GM19240 (cell line): ENCODE measurements around the gene TAS2R16.

Experiments used
- DNase-seq: peaks from one replicate; pipeline ENCODE4 v3.0.0; 2011; ENCODE audit warnings: low spot score; ENCODE audit not compliant: insufficient read length

TAS2R16 gene, protein sequence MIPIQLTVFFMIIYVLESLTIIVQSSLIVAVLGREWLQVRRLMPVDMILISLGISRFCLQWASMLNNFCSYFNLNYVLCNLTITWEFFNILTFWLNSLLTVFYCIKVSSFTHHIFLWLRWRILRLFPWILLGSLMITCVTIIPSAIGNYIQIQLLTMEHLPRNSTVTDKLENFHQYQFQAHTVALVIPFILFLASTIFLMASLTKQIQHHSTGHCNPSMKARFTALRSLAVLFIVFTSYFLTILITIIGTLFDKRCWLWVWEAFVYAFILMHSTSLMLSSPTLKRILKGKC

DNA sequence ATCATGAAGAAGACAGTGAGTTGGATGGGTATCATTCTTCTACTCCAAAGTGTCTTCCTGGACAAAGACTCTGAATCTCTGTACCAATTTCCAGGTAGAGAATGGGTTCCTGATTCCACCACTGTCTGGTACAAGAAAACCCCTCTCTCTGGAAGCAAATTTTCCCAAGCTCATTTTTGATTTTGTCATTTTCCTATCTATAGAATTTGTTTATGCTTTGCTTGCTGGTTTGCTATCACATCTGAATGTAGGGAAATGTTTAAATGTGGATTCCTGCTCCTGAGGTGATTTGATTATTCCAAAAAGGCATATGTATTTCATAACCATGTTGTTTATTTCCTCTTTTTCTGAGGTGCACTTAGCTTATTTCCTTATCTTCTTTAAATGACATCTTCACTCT is at the start of gene TAS2R16:
Gene TAS2R16, minus strand, starts transcription at position 101 of the 400 bp plus-strand sequence. Its CDS starts 66 bp downstream, at position 35.
- DNase-seq, result no peak

DNA sequence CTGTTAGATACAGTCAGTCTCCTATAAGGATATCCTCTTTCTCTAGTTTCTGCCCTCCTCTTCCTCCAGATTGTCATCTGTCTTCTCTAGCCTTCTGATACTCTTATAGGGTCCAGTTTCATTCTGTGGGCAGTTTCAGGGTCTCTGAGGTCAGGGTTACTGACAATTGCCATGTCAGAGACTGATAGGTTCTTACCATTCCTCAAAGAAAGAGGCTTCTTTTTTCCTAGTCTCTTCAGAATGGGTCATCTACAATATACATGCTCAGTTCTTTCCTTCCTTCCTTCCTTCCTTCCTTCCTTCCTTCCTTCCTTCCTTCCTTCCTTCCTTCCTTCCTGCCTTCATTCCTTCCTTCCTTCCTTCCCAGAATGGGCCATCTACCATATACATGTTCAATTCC is 48.1 kb upstream of the TAS2R16 start:
- DNase-seq, result no peak

DNA sequence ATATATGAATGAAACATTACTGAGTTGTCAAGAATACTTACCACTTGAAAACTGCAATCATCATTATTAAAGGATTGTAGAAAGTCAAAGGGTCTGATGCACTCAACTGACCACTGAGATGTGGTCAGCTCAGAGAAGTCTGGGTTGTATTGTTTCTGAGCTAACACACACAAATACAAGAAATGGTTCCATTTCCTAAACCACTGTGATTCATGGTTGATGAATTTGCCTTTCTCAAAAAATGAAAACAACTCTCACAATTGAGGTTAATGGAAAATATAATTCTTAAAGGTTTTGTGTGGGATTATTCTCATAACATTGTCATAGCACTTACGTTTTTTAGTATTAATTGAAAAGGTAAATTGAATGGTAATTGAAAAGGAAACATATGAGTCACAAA is 45.6 kb upstream of the TAS2R16 start:
- DNase-seq, result no peak

DNA sequence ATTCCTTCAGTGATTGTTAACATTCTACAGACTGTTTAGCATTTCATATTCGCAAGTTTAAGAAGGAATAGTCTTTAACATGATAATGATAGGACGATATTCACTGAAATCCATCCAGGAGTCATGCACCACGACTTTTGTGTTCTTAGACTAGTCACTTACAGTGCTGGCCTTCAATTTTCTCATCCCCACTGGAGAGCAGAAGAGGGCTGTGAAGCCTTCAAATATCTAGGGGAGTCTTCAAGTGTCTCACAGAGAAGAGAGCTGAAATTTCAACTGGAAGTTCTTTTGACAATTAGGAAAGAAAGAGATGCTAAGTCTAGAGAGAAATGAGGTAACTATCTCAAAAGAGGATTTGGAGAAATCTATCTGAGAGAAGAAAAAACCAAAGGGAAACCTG is 43.8 kb upstream of the TAS2R16 start:
- no peak for DNase-seq

DNA sequence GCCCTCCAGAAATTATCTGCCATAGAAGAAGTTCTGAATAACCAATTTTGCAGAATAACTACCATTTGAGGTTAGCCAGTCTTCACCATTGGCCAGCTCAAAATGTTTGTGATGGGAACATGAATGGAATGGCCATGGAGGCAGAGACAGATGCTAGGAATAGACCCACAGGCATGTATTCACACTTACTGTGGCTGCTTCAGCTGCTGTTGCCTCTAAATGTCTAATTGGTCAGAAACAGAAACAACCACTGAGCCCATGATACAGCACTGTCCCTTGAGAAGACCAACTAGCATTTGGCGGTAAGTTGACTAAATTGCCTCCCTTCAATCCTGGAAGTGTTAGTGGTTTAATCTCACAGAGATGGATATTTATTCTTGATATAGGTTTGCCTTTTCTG is 38.6 kb upstream of the TAS2R16 start:
- no peak for DNase-seq

DNA sequence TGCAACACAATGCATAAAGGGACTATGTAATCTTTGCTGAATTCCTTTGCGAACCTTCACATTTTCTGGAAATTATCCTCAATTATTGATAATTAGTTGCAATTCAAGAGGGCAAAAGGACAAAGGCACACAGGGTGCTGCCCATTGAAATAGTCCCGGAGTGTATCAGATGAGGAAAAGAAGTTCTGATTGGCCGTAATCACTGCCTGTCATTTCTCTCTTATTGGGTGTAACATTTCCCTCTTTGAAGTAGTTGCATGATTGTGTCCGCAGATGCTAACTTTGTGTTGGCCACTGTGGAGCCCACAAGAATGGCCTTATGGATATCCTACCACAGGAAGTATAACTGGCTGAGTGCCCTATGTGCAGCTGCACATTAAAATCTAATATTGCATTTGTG is 35.1 kb upstream of the TAS2R16 start:
- DNase-seq, result no peak

DNA sequence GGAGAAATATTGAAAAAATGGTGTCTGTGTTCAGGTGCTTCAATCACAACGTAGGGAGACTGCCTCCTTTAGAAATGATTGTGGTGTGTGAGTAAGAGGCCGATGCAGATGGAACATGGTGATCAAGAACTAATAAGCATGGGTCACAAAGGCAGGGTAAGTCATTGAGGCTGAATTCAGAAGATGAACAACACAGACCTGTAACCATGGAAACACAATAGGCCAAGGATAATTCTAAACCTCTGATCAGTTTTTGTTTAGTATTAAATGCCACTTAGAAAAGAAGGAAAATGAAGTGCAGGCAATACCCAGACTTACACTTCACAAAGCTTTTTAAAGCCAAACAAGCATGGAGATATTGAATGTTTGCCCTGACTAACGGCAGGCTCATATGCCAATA is 32.8 kb upstream of the TAS2R16 start:
- no peak for DNase-seq

DNA sequence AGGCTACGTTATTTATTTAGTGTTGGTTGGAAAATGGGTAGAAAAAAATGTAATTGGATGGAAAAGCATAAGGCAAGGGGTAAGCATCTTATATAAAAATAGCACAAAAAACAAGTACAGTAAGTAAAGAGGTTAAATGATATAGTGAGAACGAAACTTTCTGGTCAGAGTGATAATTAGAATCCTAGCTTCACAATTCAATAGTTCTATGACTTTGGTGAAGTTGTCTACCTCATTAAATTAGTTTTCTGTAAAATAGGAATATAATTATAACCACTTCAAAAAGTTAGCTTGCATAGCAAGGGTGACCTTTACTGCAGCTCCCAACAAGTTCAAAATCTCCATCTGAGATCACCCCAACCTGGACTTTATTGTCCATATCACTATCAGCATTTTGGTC is 30.8 kb upstream of the TAS2R16 start:
- DNase-seq, result no peak

DNA sequence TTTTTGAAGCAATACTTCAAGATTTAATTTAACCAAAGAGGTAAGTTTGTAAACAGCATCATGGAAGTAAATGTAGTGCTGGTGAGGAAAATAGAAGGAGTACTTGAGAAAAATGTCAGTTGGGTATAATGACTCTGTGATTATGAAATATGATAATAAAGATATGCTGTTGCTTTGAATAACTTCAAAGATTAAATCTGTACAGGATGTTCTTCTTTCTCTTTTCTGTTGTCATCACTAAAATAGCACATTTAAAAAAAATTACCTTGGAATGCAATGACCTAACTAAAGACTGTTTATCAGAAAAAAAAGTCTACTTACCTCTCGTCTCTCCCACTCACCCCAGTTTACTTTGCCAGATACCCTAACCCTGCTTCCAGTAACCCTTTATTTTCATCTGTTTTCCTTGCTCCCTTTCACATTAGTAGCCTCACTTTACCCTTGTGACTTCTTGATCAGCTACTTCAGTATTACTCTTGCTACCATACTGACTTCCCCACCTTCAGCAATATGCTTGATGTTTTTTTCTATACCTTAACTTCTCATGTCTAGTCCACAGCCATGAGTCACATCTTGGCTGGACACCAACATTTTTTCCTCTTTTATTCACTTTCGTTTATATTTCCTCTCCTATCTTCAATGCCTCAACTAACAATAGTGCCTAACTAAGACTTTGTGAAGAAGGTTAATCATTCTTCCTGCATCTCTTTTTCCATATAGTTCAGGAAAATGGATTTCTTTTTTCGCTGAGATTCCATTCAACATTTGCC is 29.7 kb upstream of the TAS2R16 start:
- DNase-seq, result no peak

DNA sequence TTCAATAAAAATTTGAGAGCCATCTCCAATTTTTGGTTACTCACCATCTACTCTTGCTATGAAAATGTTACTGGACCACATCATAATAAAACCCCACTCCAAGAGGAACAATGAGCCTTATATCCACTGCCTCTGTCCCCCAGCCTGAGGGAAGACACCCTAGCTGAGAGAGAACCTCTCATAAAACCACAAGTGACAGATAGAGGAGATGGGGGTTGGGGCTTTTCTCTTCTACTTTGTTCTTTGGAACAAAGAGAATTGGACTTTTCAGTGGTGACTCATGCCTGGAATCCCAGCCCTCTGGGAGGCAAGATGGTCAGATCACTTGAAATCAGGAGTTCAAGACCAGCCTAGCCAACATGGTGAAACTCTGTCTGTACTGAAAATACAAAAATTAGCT is 27.6 kb upstream of the TAS2R16 start:
- DNase-seq, result no peak

DNA sequence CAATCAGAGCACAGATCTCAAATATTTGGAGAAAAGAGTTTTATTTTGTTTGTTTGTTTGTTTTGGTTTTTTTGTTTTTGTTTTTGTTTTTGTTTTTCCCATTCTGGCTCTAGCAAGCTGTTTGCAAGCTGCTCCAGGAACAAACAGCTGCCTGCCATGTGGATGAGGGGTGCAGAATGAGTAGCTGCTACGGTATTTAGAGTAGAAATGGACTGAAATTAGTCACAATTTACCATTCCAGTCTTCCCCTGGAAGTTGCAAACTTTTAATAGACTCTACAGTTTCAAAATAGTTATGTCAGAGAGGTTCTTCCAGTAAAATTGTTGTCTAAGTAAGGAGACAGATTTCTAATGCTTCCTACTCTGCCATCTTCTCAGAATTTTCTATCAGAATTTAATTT is 27.1 kb upstream of the TAS2R16 start:
- DNase-seq, result no peak

DNA sequence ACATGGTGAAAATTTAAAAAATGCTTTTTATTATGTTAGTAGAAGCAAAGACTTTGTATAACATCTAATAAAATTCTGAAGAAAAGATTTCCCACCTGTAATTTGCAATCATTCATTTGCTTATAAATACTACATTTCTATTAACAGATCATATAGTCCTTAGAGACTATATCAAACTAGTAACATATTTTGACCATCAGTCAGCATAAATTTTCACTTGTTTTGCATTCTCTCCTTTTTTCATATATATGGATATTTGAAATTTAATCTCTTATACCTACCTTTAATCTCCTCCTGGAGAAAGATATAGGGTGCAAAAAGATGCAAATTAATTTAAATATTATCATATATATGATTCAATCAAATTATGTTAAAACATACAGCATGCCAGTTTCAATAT is 16.9 kb upstream of the TAS2R16 start:
- no peak for DNase-seq

DNA sequence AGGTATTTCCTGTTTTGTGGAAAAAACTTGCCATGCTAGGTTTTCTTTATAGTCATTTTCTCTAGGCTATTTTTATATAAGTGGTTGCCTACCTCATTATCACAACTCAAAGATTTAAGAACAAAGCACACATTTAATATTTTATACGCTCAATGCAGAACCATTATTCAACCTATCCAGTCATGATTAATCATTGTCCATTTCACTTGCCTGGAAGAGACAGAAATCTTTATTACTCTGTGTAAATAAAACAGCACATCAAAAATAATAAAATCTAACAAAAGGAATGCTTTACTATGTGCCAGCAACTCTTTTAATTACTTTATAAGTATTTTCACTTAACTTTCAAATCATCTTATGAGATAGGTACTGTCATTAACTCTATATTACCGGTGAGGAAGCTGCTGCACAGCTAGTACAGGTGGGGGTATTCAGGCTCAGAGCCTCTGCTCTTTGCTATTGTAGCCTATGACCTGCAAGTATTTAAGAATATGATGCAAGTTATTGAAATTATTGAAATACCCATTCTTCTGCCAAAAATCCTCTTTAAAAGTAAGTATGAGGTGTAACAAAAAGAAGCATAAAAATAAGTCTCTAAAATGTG is 16.4 kb upstream of the TAS2R16 start:
- DNase-seq, result no peak

DNA sequence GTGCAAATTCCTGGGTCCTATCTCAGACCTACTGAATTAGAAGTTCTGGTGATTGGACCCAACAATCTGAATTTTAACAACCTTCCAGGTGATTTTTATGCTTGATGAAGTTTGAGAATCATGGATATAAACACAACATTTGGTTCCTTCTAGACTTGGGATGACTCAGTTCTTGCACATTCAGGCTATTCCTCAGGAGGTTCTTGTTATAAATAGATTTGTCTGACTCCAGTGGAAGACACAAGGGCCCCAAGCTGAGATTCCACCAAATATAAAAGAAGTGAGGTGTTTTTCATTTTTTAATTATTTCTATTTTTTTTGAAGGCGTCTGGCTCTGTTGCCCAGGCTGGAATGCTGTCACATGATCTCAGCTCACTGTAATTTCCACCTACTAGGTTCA is 9.4 kb upstream of the TAS2R16 start:
- no peak for DNase-seq

DNA sequence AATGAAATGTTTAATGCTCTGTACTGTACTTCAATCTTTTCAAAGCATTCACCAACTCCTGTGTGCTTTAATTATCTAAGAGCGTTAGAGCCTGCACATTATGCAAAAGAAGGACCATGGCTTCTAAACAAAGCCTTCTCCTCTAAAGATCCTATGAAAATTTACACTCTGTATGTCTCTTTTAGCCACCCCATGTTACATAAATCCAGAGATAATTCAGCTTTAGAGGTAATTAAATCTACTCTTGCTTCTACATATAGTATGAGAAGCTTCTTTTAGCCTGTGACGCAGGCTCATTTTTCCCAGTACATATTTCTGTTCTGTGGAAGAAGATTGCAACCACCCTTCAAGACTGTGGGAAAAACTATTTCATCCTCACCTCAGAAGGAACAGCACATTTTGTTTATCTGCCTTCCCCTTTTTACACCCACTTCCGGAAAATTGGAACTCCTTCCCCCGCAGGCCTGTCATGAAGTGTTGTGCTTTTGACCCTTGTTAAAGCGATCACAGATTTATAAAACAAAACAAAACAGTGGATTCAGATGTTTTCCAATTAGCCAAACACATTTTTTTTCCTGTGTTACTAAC is 8.1 kb upstream of the TAS2R16 start:
- DNase-seq, result no peak

DNA sequence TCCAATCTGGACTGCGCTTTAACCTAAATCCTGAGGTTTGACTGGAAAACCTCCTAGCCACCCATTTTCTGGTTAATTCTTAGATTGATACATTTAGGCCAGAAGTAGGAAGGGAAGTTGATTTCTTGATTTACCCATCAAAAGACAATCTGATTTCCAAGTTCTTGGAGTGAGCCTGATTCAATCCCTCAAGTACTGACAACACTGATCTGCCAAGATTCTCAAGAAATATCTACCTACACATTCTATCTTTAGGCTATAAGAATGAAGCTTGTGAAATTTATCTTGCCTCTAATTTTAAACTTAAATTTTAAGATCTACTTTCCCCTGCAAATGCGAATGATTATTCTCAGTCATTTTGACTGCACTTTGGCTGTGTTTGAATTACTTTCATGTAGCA is 5.9 kb downstream of the TAS2R16 start:
- no peak for DNase-seq

DNA sequence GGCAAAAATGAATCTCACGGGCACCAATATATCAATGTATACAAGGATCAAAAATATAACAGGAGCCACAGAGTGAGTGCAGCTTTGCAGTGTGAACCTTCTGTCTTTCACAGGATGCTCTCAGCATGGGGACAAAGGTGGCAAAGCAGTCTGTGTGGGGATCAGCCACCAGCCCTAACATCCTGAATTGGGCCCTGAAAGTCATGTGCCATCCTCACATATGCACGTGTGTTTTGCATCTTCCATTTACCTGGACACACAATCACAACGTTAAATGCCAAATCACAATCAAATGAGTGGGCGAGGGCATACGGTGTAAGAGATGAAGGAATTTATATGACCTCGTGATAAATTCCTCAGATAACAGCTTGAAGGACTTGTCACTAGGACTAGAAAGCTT is 6.5 kb downstream of the TAS2R16 start:
- DNase-seq, result no peak

DNA sequence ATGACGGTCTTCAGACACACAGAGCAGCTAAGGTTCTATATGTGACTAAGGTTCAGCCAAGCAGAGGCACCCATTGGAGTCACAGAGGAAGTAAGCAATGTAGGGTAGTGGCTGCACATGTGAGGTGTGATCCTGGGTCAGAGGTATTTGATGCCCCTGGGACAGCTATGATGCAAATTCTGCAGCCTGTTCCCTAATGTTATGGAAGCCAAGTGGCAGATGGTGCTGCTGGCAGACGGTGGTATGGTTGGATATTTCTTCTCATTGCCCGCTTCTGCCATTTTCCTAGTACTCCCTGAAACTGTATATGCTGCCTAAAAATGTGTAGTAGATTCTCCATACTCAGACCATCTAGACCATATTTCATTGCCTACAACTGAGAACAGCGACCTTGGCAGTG is 7.2 kb downstream of the TAS2R16 start:
- DNase-seq, result no peak

DNA sequence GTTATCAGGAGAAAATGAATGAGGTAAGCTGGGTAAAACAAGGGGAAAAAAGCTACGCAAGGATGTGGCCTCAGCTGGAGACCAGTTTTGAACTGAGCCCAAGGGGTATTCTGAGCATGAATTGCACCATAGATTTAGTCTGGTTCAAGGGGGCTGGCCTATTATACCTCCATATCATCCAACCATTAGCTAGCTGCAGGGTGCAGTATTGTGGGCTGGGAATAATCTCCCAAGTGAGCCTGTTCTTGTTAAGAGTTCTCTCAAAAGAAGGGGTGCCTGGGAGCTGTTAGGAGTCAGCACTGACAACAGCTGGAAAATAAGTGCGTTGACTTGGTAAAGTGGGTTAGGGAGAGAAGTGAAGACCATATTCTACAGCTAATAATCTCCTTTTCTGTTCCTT is 8.0 kb downstream of the TAS2R16 start:
- DNase-seq, result no peak

DNA sequence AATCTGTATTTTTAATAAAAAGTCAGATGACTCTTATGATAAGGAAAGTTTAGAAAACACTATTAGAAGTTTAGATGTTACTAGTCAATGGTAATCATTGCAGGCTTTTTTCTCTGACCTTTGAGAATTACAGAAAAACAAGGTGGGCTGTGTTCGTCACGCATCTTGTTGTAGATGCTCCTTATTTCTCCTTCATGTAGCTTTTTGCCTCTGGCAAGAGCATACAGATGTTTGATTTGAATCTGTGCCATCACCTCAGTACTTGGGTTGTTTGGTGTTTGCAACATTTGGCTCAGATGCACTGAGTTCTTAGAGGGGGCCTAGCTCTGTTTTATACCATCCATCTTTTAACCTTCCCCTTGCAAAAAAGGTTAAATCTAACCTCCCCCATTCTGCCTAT is 11.5 kb downstream of the TAS2R16 start:
- no peak for DNase-seq

DNA sequence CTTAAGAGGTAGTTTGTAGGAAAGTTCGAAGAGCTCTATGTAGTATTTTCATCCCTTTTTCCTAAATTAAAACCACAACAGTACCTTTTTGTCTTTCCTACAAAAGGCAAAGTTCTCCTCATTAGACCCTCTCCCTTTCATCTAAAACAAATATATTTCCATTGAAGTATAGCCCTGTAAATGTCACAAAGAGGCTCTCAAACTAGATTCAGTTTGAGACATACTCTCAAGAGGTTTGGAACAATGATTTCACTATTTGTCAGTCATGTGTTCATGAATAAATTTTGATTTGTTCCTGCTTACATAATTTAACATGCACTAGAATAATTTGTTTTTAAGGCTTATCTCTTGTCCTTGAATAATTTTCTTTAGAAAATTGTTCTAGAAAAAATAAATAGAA is 12.2 kb downstream of the TAS2R16 start:
- DNase-seq, result no peak

DNA sequence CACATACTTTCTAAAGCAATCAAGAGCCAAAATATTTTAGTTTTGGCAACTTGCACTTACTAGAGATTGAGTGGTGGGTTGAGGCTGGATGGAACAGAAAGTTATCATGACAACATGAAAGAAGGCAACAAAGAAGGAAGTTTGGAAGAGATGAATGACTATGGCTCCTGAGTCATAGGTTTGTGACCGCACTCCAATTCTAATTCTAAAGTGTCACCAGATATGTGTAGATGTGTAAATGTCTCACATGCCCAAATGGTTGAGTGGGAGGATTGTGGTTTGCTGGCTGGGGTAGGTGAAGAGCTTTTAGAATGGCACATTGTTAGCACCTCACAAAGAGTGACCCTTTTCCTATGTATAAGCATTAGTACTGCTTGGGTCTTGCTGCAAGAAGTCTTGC is 20.2 kb downstream of the TAS2R16 start:
- DNase-seq, result no peak
